A549 treated with AZD9567 at 1 μM for 4 hours (cell line): ENCODE measurements around the gene IMMP2L. TPM values are rescaled to one million over a fixed set of nuclear protein-coding genes. Genes with fewer than 3 reads are reported as not detected.

Source experiments
- total RNA-seq: library from RNA; stranded (reverse); fragments of 200-300 nt; extraction: Qiagen RNA extraction; gene quantifications from 5 replicates; pipeline ENCODE4 v1.2.3, GENCODE V29; 2022; ENCODE audit not compliant: insufficient read depth

Gene IMMP2L
- total RNA-seq: 16.0 to 21.8 TPM (median 20.4 TPM) in 5 replicates

GRCh38 chr7:111561904-111562732, at the start of gene IMMP2L:
Gene IMMP2L (minus strand): TSS chr7:111562492.

GRCh38 chr7:111090846-111091245, 471.4 kb downstream of the IMMP2L start, which contains the start of gene LRRN3:
Gene LRRN3 (plus strand): TSS chr7:111091127. CDS start chr7:111122773, 31,646 bp downstream.

